A549 treated with GW870086 at 1 μM for 4 hours (cell line): Measurements from ENCODE around the gene ISG20L2. TPM values are rescaled to one million over a fixed set of nuclear protein-coding genes. Genes with fewer than 3 reads are reported as not detected.

Source experiments
- total RNA-seq: library from RNA; stranded (reverse); fragments of 200-300 nt; extraction: Qiagen RNA extraction; gene quantifications from 5 replicates; pipeline ENCODE4 v1.2.3, GENCODE V29; 2022; ENCODE audit warnings: low read depth

ISG20L2 gene
- total RNA-seq, result 35.0 to 47.3 TPM (median 43.7 TPM) in 5 replicates

GRCh38 chr1:156728599-156729462 lies at the start of gene ISG20L2:
TSS of gene ISG20L2 (minus strand) at chr1:156728766. CDS start at chr1:156727652, 1,114 bp downstream.

GRCh38 chr1:156767101-156767878 lies 38.7 kb upstream of the ISG20L2 start, which contains the start of gene PRCC:
TSS of gene PRCC (plus strand) at chr1:156767535. CDS start at chr1:156767772, 237 bp downstream.

GRCh38 chr1:156751451-156751756 lies 22.8 kb upstream of the ISG20L2 start, which contains the start of gene HDGF:
TSS of gene HDGF (minus strand) at chr1:156751675. CDS start at chr1:156751429, 246 bp downstream.

GRCh38 chr1:156740741-156741480 lies 12.3 kb upstream of the ISG20L2 start, which contains the start of gene MRPL24:
TSS of gene MRPL24 (minus strand) at chr1:156741088. CDS start at chr1:156738704, 2,384 bp downstream.

GRCh38 chr1:156727926-156728598 lies 504 bp downstream of the ISG20L2 start, which contains the start of gene METTL25B:
TSS of gene METTL25B (plus strand) at chr1:156728469. CDS start at chr1:156729105, 636 bp downstream.

GRCh38 chr1:156705321-156705917 lies 23.1 kb downstream of the ISG20L2 start, which contains the start of gene CRABP2:
TSS of gene CRABP2 (minus strand) at chr1:156705583. CDS start at chr1:156705446, 137 bp downstream.

GRCh38 chr1:156676820-156677615 lies 51.5 kb downstream of the ISG20L2 start, which contains the start of gene NES:
TSS of gene NES (minus strand) at chr1:156677407. CDS start at chr1:156677264, 143 bp downstream.

Other genes starting within 250 kb of the ISG20L2 start
- gene MEF2D, start 228.0 kb downstream of the ISG20L2 start, total RNA-seq, result 20.2 to 29.8 TPM (median 28.1 TPM) in 5 replicates
- 12.2 to 18.5 TPM (median 15.3 TPM) in 5 replicates for gene IQGAP3, start 156.2 kb downstream of the ISG20L2 start, total RNA-seq
- not detected in 5 replicates for gene TTC24, start 149.0 kb downstream of the ISG20L2 start, total RNA-seq
- 147 to 176 TPM (median 165 TPM) in 5 replicates for gene NAXE, start 137.0 kb downstream of the ISG20L2 start, total RNA-seq
- gene GPATCH4, start 127.3 kb downstream of the ISG20L2 start, total RNA-seq, result 64.4 to 88.6 TPM (median 68.1 TPM) in 5 replicates
- gene HAPLN2, start 109.4 kb downstream of the ISG20L2 start, total RNA-seq, result 0.21 to 0.23 TPM in 2 of 5 replicates, not detected in the others
- 0.16 to 0.21 TPM in 2 of 5 replicates, not detected in the others for gene BCAN, start 86.6 kb downstream of the ISG20L2 start, total RNA-seq
- 1.1 to 1.4 TPM (median 1.2 TPM) in 5 replicates for gene NES, start 51.4 kb downstream of the ISG20L2 start, total RNA-seq
- 7.8 to 14.9 TPM (median 8.6 TPM) in 5 replicates for gene CRABP2, start 23.2 kb downstream of the ISG20L2 start, total RNA-seq
- gene METTL25B, start 297 bp downstream of the ISG20L2 start, total RNA-seq, result 22.0 to 25.7 TPM (median 23.5 TPM) in 5 replicates
- gene MRPL24, start 12.3 kb upstream of the ISG20L2 start, total RNA-seq, result 175 to 202 TPM (median 193 TPM) in 5 replicates
- 408 to 438 TPM (median 425 TPM) in 5 replicates for gene HDGF, start 22.9 kb upstream of the ISG20L2 start, total RNA-seq
- gene PRCC, start 38.8 kb upstream of the ISG20L2 start, total RNA-seq, result 66.3 to 83.8 TPM (median 72.0 TPM) in 5 replicates
- 2.6 to 3.9 TPM (median 3.2 TPM) in 5 replicates for gene SH2D2A, start 88.1 kb upstream of the ISG20L2 start, total RNA-seq
- not detected in 5 replicates for gene INSRR, start 130.4 kb upstream of the ISG20L2 start, total RNA-seq
- gene NTRK1, start 132.1 kb upstream of the ISG20L2 start, total RNA-seq, result 0.03 to 0.18 TPM (median 0.16 TPM) in 4 of 5 replicates, not detected in the other
- 5.7 to 7.5 TPM (median 6.1 TPM) in 5 replicates for gene PEAR1, start 165.0 kb upstream of the ISG20L2 start, total RNA-seq
- 0.11 to 0.22 TPM (median 0.19 TPM) in 3 of 5 replicates, not detected in the others for gene LRRC71, start 191.9 kb upstream of the ISG20L2 start, total RNA-seq